Loucy (cell line): ENCODE data around the gene AGBL4.

Experiments used
- H2AFZ ChIP-seq: fragments of 200-600 bp; sonication (generic); 2 replicates; pipeline ENCODE4 v1.6.0; 2016; ENCODE audit warnings: antibody characterized with exemption, mild to moderate bottlenecking, low read length, moderate library complexity
- H3F3A ChIP-seq: fragments of 200-600 bp; 2 replicates; pipeline ENCODE4 v1.6.0; 2016; ENCODE audit warnings: antibody characterized with exemption, low read depth, mild to moderate bottlenecking
- H3K27me3 ChIP-seq: fragments of 200-600 bp; sonication (generic); 2 replicates; pipeline ENCODE4 v1.6.1; 2014; ENCODE audit warnings: low read length, mild to moderate bottlenecking; ENCODE audit not compliant: insufficient read depth, poor library complexity, severe bottlenecking
- H3K36me3 ChIP-seq: fragments of 200-600 bp; sonication (generic); 2 replicates; pipeline ENCODE4 v1.6.1; 2016; ENCODE audit warnings: low read length; ENCODE audit not compliant: insufficient read depth
- H3K4me1 ChIP-seq: fragments of 200-600 bp; sonication (generic); 2 replicates; pipeline ENCODE4 v1.5.1; 2014; ENCODE audit warnings: low read length, mild to moderate bottlenecking; ENCODE audit not compliant: insufficient read depth, poor library complexity, severe bottlenecking
- H3K4me2 ChIP-seq: fragments of 200-600 bp; sonication (generic); 2 replicates; pipeline ENCODE4 v1.6.0; 2014; ENCODE audit warnings: antibody characterized with exemption, low read length, low read depth, mild to moderate bottlenecking; ENCODE audit not compliant: poor library complexity, severe bottlenecking
- H3K4me3 ChIP-seq: fragments of 200-600 bp; sonication (generic); 2 replicates; pipeline ENCODE4 v1.5.1; 2014; ENCODE audit warnings: low read length, mild to moderate bottlenecking, mixed read lengths; ENCODE audit not compliant: poor library complexity, severe bottlenecking
- H3K79me2 ChIP-seq: fragments of 200-600 bp; sonication (generic); 2 replicates; pipeline ENCODE4 v1.6.1; 2014; ENCODE audit warnings: low read length; ENCODE audit not compliant: insufficient read depth
- H3K9ac ChIP-seq: fragments of 200-600 bp; sonication (generic); 2 replicates; pipeline ENCODE4 v1.6.0; 2014; ENCODE audit warnings: mild to moderate bottlenecking, low read depth, low read length, moderate library complexity; ENCODE audit not compliant: poor library complexity, severe bottlenecking
- H3K9me2 ChIP-seq: fragments of 200-600 bp; sonication (generic); replicated peaks from 2 replicates; pipeline ENCODE4 v1.6.1; 2016; ENCODE audit warnings: low read depth, low read length, mixed read lengths
- H3K9me3 ChIP-seq: fragments of 200-600 bp; sonication (generic); 2 replicates; pipeline ENCODE4 v1.6.1; 2014; ENCODE audit warnings: mild to moderate bottlenecking, antibody characterized with exemption, low read length, low read depth; ENCODE audit not compliant: insufficient read depth
- H4K20me1 ChIP-seq: fragments of 200-600 bp; sonication (generic); 2 replicates; pipeline ENCODE4 v1.6.0; 2014; ENCODE audit warnings: antibody characterized with exemption, low read length, mild to moderate bottlenecking; ENCODE audit not compliant: insufficient read depth, poor library complexity, severe bottlenecking
- CTCF ChIP-seq: fragments of 200-600 bp; sonication (generic); conservative IDR thresholded peaks from 2 replicates; pipeline ENCODE4 v1.5.1; 2014; ENCODE audit warnings: mild to moderate bottlenecking, antibody characterized with exemption, low read length
- EZH2phosphoT487 ChIP-seq: fragments of 200-600 bp; IDR thresholded peaks from 2 replicates; pipeline ENCODE4 v1.6.1; 2018; ENCODE audit warnings: antibody characterized with exemption, mild to moderate bottlenecking, moderate library complexity, borderline replicate concordance

The AGBL4 gene

GRCh38 chr1:48582408-48582807 is 1441.3 kb downstream of the AGBL4 start:
- Histone ChIP-seq H3K9me3 (no peaks in the 10 kb centered on the region), H2AFZ (no peak overlapping the region), H3K4me3 (no peak overlapping the region), H3K9ac (no peak overlapping the region), H3K4me2 (no peak overlapping the region), H3F3A (no peaks in the 10 kb centered on the region), H4K20me1 (no peaks in the 10 kb centered on the region), H3K9me2 (no peaks in the 10 kb centered on the region), H3K36me3 (no peaks in the 10 kb centered on the region), H3K4me1 (no peaks in the 10 kb centered on the region), H3K79me2 (no peaks in the 10 kb centered on the region), H3K27me3 (no peaks in the 10 kb centered on the region)
- TF ChIP-seq EZH2phosphoT487 (no peak), CTCF (no peak)

- Histone ChIP-seq H3K79me2 (no peaks in the 10 kb centered on the region), H4K20me1 (no peaks in the 10 kb centered on the region), H3K4me1 (no peaks in the 10 kb centered on the region), H3K9me2 (no peaks in the 10 kb centered on the region), H3K27me3 (no peaks in the 10 kb centered on the region), H3K9ac (no peak overlapping the region), H3K9me3 (no peaks in the 10 kb centered on the region), H3K36me3 (no peaks in the 10 kb centered on the region), H3F3A (no peaks in the 10 kb centered on the region), H2AFZ (no peak overlapping the region), H3K4me3 (no peak overlapping the region), H3K4me2 (no peak overlapping the region)
- TF ChIP-seq CTCF = no peak
- no peak for TF ChIP-seq EZH2phosphoT487
Measured at GRCh38 chr1:48581270-48581669, 1442.5 kb downstream of the AGBL4 start.

- Histone ChIP-seq H3K36me3 (no peaks in the 10 kb centered on the region), H3K4me1 (no peaks in the 10 kb centered on the region), H3K9ac (no peak overlapping the region), H2AFZ (no peak overlapping the region), H3K9me3 (no peaks in the 10 kb centered on the region), H3K4me2 (no peak overlapping the region), H3F3A (no peaks in the 10 kb centered on the region), H4K20me1 (no peaks in the 10 kb centered on the region), H3K9me2 (no peaks in the 10 kb centered on the region), H3K4me3 (no peak overlapping the region), H3K79me2 (no peaks in the 10 kb centered on the region), H3K27me3 (no peaks in the 10 kb centered on the region)
- TF ChIP-seq CTCF (no peak), EZH2phosphoT487 (no peak)
Measured at GRCh38 chr1:48576565-48576964, 1447.2 kb downstream of the AGBL4 start.
